B cell (primary cell): Measurements from ENCODE around the gene FZR1. TPM values are rescaled to one million over a fixed set of nuclear protein-coding genes. Genes with fewer than 3 reads are reported as not detected.
"Not testable (repeated sequence)": the region's sequence is repeated elsewhere in the genome, so short reads cannot be mapped to it uniquely, and the experiment has no call there.

ENCODE experiments used
- ATAC-seq: fragments of 200-7000 bp; cut with Tn5 transposase; one replicate; pipeline ENCODE4 v1.10.0; 2021; ENCODE audit warnings: low read depth, mild to moderate bottlenecking, moderate number of reproducible peaks, moderate library complexity
- CTCF ChIA-PET: fragments of 350-600 bp; sonication (Branson Sonifier 250); formaldehyde crosslinking; loops from one replicate; lab custom pipeline; 2021; ENCODE audit warnings: antibody characterized with exemption, inconsistent platforms; lab: Charles Lee
- POLR2A ChIA-PET: fragments of 350-600 bp; sonication (Branson Sonifier 250); formaldehyde crosslinking; loops from one replicate; lab custom pipeline; 2021; ENCODE audit warnings: antibody characterized with exemption; lab: Charles Lee
- DNase-seq: peaks from one replicate; pipeline ENCODE4 v3.0.0; 2013
- H2AFZ ChIP-seq: 2 replicates; pipeline ENCODE4 v1.6.1; 2012; ENCODE audit warnings: mild to moderate bottlenecking, low read depth, low read length; ENCODE audit not compliant: insufficient read depth, poor library complexity, severe bottlenecking
- H3K27ac ChIP-seq, 2 donors: 1 replicate in 1 of 2; 2 replicates in 1 of 2; pipeline ENCODE4 v1.5.1; 2012 to 2013; ENCODE audit warnings: low read length in 2 of 2, mild to moderate bottlenecking in 2 of 2, moderate library complexity in 1 of 2
- H3K27me3 ChIP-seq, 4 experiments: fragments of 200-600 bp in 1 of 4; sonication (generic) in 1 of 4; replicated peaks in 1 of 4; 1 replicate in 2 of 4; 2 replicates in 2 of 4; pipeline versions ENCODE4 v1.6.1 to v1.7.0; 2013 to 2016; ENCODE audit warnings: low read length in 3 of 4, mild to moderate bottlenecking in 2 of 4, mixed read lengths in 1 of 4, moderate library complexity in 1 of 4; ENCODE audit not compliant: insufficient read depth in 4 of 4, control insufficient read depth in 3 of 4; ENCODE audit errors: control extremely low read depth in 1 of 4
- H3K36me3 ChIP-seq, 2 experiments: replicated peaks in 1 of 2; 1 replicate in 1 of 2; 2 replicates in 1 of 2; pipeline versions ENCODE4 v1.6.1 to v1.7.1; 2013; ENCODE audit warnings: low read length in 1 of 2; ENCODE audit not compliant: insufficient read depth in 2 of 2, control insufficient read depth in 1 of 2; ENCODE audit errors: control extremely low read depth in 1 of 2, extremely low read depth in 1 of 2
- H3K4me1 ChIP-seq, 2 donors: fragments of 200-600 bp in 1 of 2; sonication (generic) in 1 of 2; 1 replicate in 1 of 2; 2 replicates in 1 of 2; pipeline versions ENCODE4 v1.5.1 to v1.6.1; 2013 to 2017; ENCODE audit warnings: low read length in 2 of 2; ENCODE audit not compliant: control insufficient read depth in 2 of 2, insufficient read depth in 2 of 2
- H3K4me2 ChIP-seq: replicated peaks from 2 replicates; pipeline ENCODE3; 2012; ENCODE audit warnings: mild to moderate bottlenecking, low read depth, low read length; ENCODE audit not compliant: poor library complexity, severe bottlenecking
- H3K4me3 ChIP-seq, 5 experiments: fragments of 200-600 bp in 1 of 5; sonication (generic) in 1 of 5; 1 replicate in 3 of 5; 2 replicates in 2 of 5; pipeline versions ENCODE4 v1.5.1 to v1.7.0; 2011 to 2016; ENCODE audit warnings: low read length in 4 of 5, mild to moderate bottlenecking in 4 of 5, low read depth in 2 of 5, control low read depth in 1 of 5, moderate library complexity in 1 of 5; ENCODE audit not compliant: insufficient read depth in 1 of 5; ENCODE audit errors: control extremely low read depth in 1 of 5, extremely low read depth in 1 of 5
- H3K79me2 ChIP-seq: fragments of 200-600 bp; sonication (generic); one replicate; pipeline ENCODE4 v1.6.0; 2016; ENCODE audit warnings: low read length; ENCODE audit not compliant: control insufficient read depth, insufficient read depth
- H3K9ac ChIP-seq: fragments of 200-600 bp; sonication (generic); 2 replicates; pipeline ENCODE4 v1.6.1; 2017; ENCODE audit warnings: mild to moderate bottlenecking, low read length, moderate library complexity
- H3K9me3 ChIP-seq, 3 donors: one replicate each; pipeline versions ENCODE4 v1.6.1 to v1.7.1; 2013; ENCODE audit warnings: low read length in 2 of 3; ENCODE audit not compliant: control insufficient read depth in 2 of 3, insufficient read depth in 1 of 3; ENCODE audit errors: control extremely low read depth in 1 of 3
- H4K20me1 ChIP-seq: 2 replicates; pipeline ENCODE4 v1.6.0; 2012; ENCODE audit warnings: mild to moderate bottlenecking, low read length; ENCODE audit not compliant: insufficient read depth, control insufficient read depth, poor library complexity, severe bottlenecking
- H3K27ac Mint-ChIP-seq: one replicate; pipeline ENCODE4 v1.8.0; 2021; ENCODE audit warnings: mixed read lengths
- H3K27me3 Mint-ChIP-seq: one replicate; pipeline ENCODE4 v1.8.0; 2021; ENCODE audit warnings: mixed read lengths
- H3K4me1 Mint-ChIP-seq: one replicate; pipeline ENCODE4 v1.8.0; 2021; ENCODE audit warnings: mixed read lengths
- H3K4me3 Mint-ChIP-seq: one replicate; pipeline ENCODE4 v1.8.0; 2021; ENCODE audit warnings: mixed read lengths
- H3K9me3 Mint-ChIP-seq: one replicate; pipeline ENCODE4 v1.8.0; 2022; ENCODE audit warnings: mixed read lengths; ENCODE audit not compliant: insufficient read depth
- EZH2 ChIP-seq: IDR thresholded peaks from 2 replicates; pipeline ENCODE4 v1.6.1; 2012; ENCODE audit warnings: borderline replicate concordance, low read depth, mild to moderate bottlenecking, moderate library complexity, low read length; ENCODE audit not compliant: insufficient read depth, poor library complexity, severe bottlenecking
- WGBS: methylation state at CpG from one replicate; pipeline ENCODE4 v1.1.5; 2013; ENCODE audit warnings: missing lambda C conversion rate; ENCODE audit not compliant: insufficient coverage; 5-methylcytosine and 5-hydroxymethylcytosine counted together
- intact Hi-C: fragments of 100-400 bp; cut with micrococcal nuclease; formaldehyde crosslinking; loops from one replicate; pipeline ENCODE4 v1.10.0; 2022
- polyA plus RNA-seq: library from polyadenylated mRNA; depleted of rRNA; stranded (reverse); fragments of >200 nt; gene quantifications from 2 replicates; pipeline ENCODE4 v1.2.3, GENCODE V29; 2012
- total RNA-seq, 2 donors: library from RNA; stranded (reverse); fragments of 120-200 nt in 1 of 2; gene quantifications; 1 replicate in 1 of 2; 2 replicates in 1 of 2; pipeline versions ENCODE4 v1.2.3 to v1.2.4, GENCODE V29; 2013 to 2022
- TF ChIP-seq, protein P1 (sequence below): fragments of 200-600 bp; IDR thresholded peaks from one replicate; pipeline ENCODE4 v1.8.0; 2022; ENCODE audit warnings: antibody characterized with exemption, mild to moderate bottlenecking

FZR1 gene
- total and polyA plus RNA-seq, 2 donors (not counting 1 experiment from before 2014, with no cell fraction given) = 83.5 to 96.1 TPM

DNA sequence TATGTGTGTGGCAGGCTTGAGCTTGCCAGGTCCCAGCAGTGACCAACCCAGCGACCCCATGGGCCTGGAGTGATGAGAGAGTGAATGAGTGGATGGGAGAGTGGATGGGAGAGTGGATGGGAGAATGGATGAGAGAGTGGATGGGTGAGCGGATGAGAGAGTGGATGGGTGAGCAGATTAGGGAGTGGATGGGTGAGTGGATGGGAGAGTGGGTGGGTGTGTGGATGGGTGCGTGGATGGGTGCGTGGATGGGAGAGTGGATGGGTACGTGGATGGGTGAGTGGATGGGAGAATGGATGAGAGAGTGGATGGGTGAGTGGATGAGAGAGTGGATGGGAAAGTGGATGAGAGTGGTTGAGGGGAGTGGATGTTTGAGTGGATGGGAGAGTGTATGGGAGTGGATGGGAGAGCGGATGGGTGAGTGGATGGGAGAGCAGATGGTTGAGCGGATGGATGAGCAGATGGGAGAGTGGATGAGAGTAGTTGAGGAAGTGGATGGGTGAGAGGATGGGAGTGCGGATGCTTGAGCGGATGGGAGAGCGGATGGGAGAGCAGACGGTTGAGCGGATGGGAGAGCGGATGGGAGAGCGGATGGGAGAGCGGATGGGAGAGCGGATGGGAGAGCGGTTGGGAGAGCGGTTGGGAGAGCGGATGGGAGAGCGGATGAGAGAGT lies 22.6 kb downstream of the FZR1 start:
- ChIA-PET CTCF (no interaction called here), POLR2A (no interaction called here)
- H3K4me1 Mint-ChIP-seq = no peaks in the 10 kb centered on the region
- H3K9me3 Mint-ChIP-seq = no peaks in the 10 kb centered on the region
- WGBS = 98% methylated on average over 20 of the region's 20 CpGs
- Histone ChIP-seq H3K36me3 (peaks cover 0 to 69% of the 10 kb centered on the region in 2 experiments), H3K4me3 (no peak overlapping the region), H3K27me3 (no peaks in the 10 kb centered on the region), H3K27ac (peak overlapping the region in 1 of 2 donors; percentile 15), H3K9me3 (no peaks in the 10 kb centered on the region), H3K4me1 (no peaks in the 10 kb centered on the region), H3K79me2 (peaks cover 29% of the 10 kb centered on the region), H2AFZ (no peak overlapping the region), H4K20me1 (peaks cover 52% of the 10 kb centered on the region), H3K9ac (no peak overlapping the region), H3K4me2 (no peak overlapping the region)
- no peak overlapping the region for H3K27ac Mint-ChIP-seq
- no peaks in the 10 kb centered on the region for H3K27me3 Mint-ChIP-seq
- intact Hi-C loops = no loop called here
- no peak overlapping the region for H3K4me3 Mint-ChIP-seq
- no peak for DNase-seq
- no peak for ATAC-seq
- no peak for TF ChIP-seq EZH2
- TF ChIP-seq, protein P1, sequence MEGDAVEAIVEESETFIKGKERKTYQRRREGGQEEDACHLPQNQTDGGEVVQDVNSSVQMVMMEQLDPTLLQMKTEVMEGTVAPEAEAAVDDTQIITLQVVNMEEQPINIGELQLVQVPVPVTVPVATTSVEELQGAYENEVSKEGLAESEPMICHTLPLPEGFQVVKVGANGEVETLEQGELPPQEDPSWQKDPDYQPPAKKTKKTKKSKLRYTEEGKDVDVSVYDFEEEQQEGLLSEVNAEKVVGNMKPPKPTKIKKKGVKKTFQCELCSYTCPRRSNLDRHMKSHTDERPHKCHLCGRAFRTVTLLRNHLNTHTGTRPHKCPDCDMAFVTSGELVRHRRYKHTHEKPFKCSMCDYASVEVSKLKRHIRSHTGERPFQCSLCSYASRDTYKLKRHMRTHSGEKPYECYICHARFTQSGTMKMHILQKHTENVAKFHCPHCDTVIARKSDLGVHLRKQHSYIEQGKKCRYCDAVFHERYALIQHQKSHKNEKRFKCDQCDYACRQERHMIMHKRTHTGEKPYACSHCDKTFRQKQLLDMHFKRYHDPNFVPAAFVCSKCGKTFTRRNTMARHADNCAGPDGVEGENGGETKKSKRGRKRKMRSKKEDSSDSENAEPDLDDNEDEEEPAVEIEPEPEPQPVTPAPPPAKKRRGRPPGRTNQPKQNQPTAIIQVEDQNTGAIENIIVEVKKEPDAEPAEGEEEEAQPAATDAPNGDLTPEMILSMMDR = no peak

GRCh38 chr19:3529299-3529698 lies 23.2 kb downstream of the FZR1 start:
- H3K9ac ChIP-seq, H3K9me3 ChIP-seq, H3K27me3 Mint-ChIP-seq, H3K9me3 Mint-ChIP-seq, H3K27me3 ChIP-seq, ATAC-seq, intact Hi-C loops, H3K4me3 Mint-ChIP-seq, H3K4me1 Mint-ChIP-seq, H3K27ac ChIP-seq, H3K4me2 ChIP-seq, H3K27ac Mint-ChIP-seq, H2AFZ ChIP-seq, CTCF ChIA-PET, DNase-seq, H3K4me3 ChIP-seq, H3K4me1 ChIP-seq, POLR2A ChIA-PET: not testable (repeated sequence)
- Histone ChIP-seq H3K79me2 (peaks cover 22% of the 10 kb centered on the region), H4K20me1 (peaks cover 46% of the 10 kb centered on the region), H3K36me3 (peaks cover 0 to 69% of the 10 kb centered on the region in 2 experiments)
- WGBS = 100% methylated on average over 7 of the region's 7 CpGs
